ENCODE data around the gene APOBEC4. TPM values are rescaled to one million over a fixed set of nuclear protein-coding genes. Genes with fewer than 3 reads are reported as not detected.
"Not testable (repeated sequence)": the region's sequence is repeated elsewhere in the genome, so short reads cannot be mapped to it uniquely, and the experiment has no call there.

The APOBEC4 gene
- polyA plus RNA-seq, 4 donors = 0.01 to 0.22 (median 0.13) TPM; not detected in 1

DNA sequence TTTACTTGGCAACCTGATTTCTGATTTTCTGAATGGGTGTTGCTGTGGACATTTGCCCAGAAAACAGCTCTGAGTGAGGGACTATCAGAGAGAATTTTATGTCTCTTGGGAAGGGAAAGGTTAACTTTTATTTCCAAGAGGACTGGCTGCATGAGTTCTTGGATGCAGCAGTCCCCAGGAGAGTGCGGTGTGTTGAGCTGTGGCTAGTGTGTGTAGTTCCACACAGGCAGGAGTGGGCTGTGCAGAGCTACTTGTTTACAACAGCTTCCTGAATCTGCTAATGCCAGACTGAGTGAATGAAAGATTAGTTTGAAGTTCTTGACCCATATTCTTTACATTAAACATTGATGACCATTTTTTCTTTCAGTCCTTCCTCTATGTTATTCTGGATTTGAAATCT lies 41.0 kb upstream of the APOBEC4 start:
- 57 to 94% (median 84%) methylated on average over 1 of the region's 1 CpG for WGBS, 3 donors
- FAIRE-seq (no peak), DNase-seq (no peak)
- Histone ChIP-seq H3K4me1 (ENCODE audit: control insufficient read depth in 3 of 3, insufficient read depth in 2 of 3, low read depth in 1 of 3, low read length in 2 of 3) (peaks cover 0 to 4% (median 0%) of the 10 kb centered on the region in 3 donors), H3K27ac (ENCODE audit: low read depth in 1 of 3, low read length in 2 of 3) (no peak overlapping the region), H3K27me3 (ENCODE audit: control insufficient read depth in 3 of 3, insufficient read depth in 3 of 3, low read length in 3 of 3) (no peaks in the 10 kb centered on the region), H3K9me3 (ENCODE audit: control insufficient read depth in 2 of 2, insufficient read depth in 1 of 2, low read depth in 1 of 2, low read length in 1 of 2) (no peaks in the 10 kb centered on the region), H3K4me3 (ENCODE audit: low read depth in 1 of 3, low read length in 3 of 3) (no peak overlapping the region), H3K36me3 (ENCODE audit: control insufficient read depth in 3 of 3, insufficient read depth in 2 of 3, low read depth in 1 of 3, low read length in 3 of 3) (peaks cover 0 to 2% (median 0%) of the 10 kb centered on the region in 3 donors)

- H3K36me3 ChIP-seq (ENCODE audit: control insufficient read depth in 3 of 3, insufficient read depth in 2 of 3, low read depth in 1 of 3, low read length in 3 of 3) = peaks cover 0 to 2% (median 0%) of the 10 kb centered on the region in 3 donors
- no peak overlapping the region for H3K4me3 ChIP-seq (ENCODE audit: low read depth in 1 of 3, low read length in 3 of 3)
- H3K4me1 ChIP-seq (ENCODE audit: control insufficient read depth in 3 of 3, insufficient read depth in 2 of 3, low read depth in 1 of 3, low read length in 2 of 3) = peaks cover 0 to 4% (median 0%) of the 10 kb centered on the region in 3 donors
- no peaks in the 10 kb centered on the region for H3K27me3 ChIP-seq (ENCODE audit: control insufficient read depth in 3 of 3, insufficient read depth in 3 of 3, low read length in 3 of 3)
- FAIRE-seq (no peak), DNase-seq (no peak)
- no peaks in the 10 kb centered on the region for H3K9me3 ChIP-seq (ENCODE audit: control insufficient read depth in 2 of 2, insufficient read depth in 1 of 2, low read depth in 1 of 2, low read length in 1 of 2)
- H3K27ac ChIP-seq (ENCODE audit: low read depth in 1 of 3, low read length in 2 of 3) = no peak overlapping the region
Observed at GRCh38 chr1:183693521-183693920, 40.4 kb upstream of the APOBEC4 start.

DNA sequence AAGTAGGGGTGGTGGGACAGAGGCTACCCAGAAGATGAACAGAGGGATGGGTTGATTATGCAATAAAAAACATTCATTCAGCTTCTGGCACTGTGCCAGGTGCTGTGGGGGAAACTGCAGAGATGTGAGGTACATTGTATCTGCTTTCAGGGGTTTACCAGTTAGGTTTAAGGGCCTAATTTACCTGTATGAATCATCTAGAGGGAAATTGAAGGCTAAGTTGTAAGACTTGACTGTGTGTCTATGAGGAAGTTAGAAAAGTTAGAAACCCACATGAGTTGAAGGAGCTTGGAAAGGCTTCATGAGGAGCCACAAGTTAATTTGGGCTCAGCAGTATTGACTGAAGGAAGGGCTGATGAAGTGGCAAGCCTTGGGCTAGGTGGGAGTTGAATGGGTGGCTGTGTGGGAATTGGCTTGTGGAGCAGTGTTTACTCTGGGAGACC lies 36.7 kb upstream of the APOBEC4 start:
- no peak for FAIRE-seq
- DNase-seq = no peak
- no peak overlapping the region for H3K27ac ChIP-seq (ENCODE audit: low read depth in 1 of 3, low read length in 2 of 3)
- H3K4me1 ChIP-seq (ENCODE audit: control insufficient read depth in 3 of 3, insufficient read depth in 2 of 3, low read depth in 1 of 3, low read length in 2 of 3) = peaks cover 0 to 2% (median 0%) of the 10 kb centered on the region in 3 donors
- no peak overlapping the region for H3K4me3 ChIP-seq (ENCODE audit: low read depth in 1 of 3, low read length in 3 of 3)
- H3K36me3 ChIP-seq (ENCODE audit: control insufficient read depth in 3 of 3, insufficient read depth in 2 of 3, low read depth in 1 of 3, low read length in 3 of 3) = no peaks in the 10 kb centered on the region
- no peaks in the 10 kb centered on the region for H3K27me3 ChIP-seq (ENCODE audit: control insufficient read depth in 3 of 3, insufficient read depth in 3 of 3, low read length in 3 of 3)
- H3K9me3 ChIP-seq (ENCODE audit: control insufficient read depth in 2 of 2, insufficient read depth in 1 of 2, low read depth in 1 of 2, low read length in 1 of 2) = no peaks in the 10 kb centered on the region

- Histone ChIP-seq H3K27ac (ENCODE audit: low read depth in 1 of 3, low read length in 2 of 3) (no peak overlapping the region), H3K27me3 (ENCODE audit: control insufficient read depth in 3 of 3, insufficient read depth in 3 of 3, low read length in 3 of 3) (no peaks in the 10 kb centered on the region), H3K4me1 (ENCODE audit: control insufficient read depth in 3 of 3, insufficient read depth in 2 of 3, low read depth in 1 of 3, low read length in 2 of 3) (no peaks in the 10 kb centered on the region), H3K36me3 (ENCODE audit: control insufficient read depth in 3 of 3, insufficient read depth in 2 of 3, low read depth in 1 of 3, low read length in 3 of 3) (no peaks in the 10 kb centered on the region), H3K4me3 (ENCODE audit: low read depth in 1 of 3, low read length in 3 of 3) (no peak overlapping the region), H3K9me3 (ENCODE audit: control insufficient read depth in 2 of 2, insufficient read depth in 1 of 2, low read depth in 1 of 2, low read length in 1 of 2) (no peaks in the 10 kb centered on the region)
- FAIRE-seq = no peak
- 81 to 97% (median 93%) methylated on average over 2 of the region's 2 CpGs for WGBS, 3 donors
- no peak for DNase-seq
Observed at GRCh38 chr1:183688341-183689060, 35.4 kb upstream of the APOBEC4 start.

DNA sequence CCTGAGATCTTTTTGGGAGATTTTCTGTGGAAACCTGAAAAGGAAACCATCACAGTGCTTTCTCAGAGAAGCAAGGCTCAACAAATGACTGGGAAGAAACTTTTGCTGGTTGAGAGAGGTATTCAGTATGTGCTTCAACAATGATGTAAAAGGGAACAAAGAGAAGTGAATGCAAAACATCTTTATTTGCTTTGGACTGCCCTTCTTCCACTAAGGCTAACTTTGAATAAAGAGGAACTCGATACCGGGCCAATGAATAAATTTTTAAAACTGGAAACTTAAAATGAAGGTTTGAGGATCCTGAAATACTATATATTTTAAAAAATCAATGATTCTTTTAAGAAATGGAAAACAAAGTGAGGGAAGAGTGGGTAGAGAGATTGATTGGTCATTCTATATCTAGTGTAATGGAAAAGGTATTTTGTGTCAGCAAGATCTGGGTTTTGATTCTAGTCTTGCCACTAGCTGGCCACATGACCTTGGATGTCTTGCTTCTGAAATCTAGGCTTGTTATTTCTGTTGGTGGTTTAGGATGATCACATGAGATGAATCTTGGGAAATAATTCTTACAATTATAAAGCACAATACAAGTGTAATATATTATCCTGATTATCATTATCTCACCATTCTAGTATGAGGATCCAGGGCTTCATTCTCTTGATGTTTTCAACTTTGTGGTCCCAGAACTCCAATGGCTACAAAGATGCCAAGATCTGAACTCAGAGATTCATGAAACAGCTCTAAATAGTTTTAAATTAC lies 34.6 kb upstream of the APOBEC4 start:
- FAIRE-seq (no peak), DNase-seq (no peak)
- Histone ChIP-seq H3K36me3 (ENCODE audit: control insufficient read depth in 3 of 3, insufficient read depth in 2 of 3, low read depth in 1 of 3, low read length in 3 of 3) (no peaks in the 10 kb centered on the region), H3K27me3 (ENCODE audit: control insufficient read depth in 3 of 3, insufficient read depth in 3 of 3, low read length in 3 of 3) (no peaks in the 10 kb centered on the region), H3K27ac (ENCODE audit: low read depth in 1 of 3, low read length in 2 of 3) (no peak overlapping the region), H3K4me1 (ENCODE audit: control insufficient read depth in 3 of 3, insufficient read depth in 2 of 3, low read depth in 1 of 3, low read length in 2 of 3) (no peaks in the 10 kb centered on the region), H3K4me3 (ENCODE audit: low read depth in 1 of 3, low read length in 3 of 3) (no peak overlapping the region), H3K9me3 (ENCODE audit: control insufficient read depth in 2 of 2, insufficient read depth in 1 of 2, low read depth in 1 of 2, low read length in 1 of 2) (no peaks in the 10 kb centered on the region)
- 89 to 93% (median 91%) methylated on average over 2 of the region's 2 CpGs for WGBS, 3 donors

DNA sequence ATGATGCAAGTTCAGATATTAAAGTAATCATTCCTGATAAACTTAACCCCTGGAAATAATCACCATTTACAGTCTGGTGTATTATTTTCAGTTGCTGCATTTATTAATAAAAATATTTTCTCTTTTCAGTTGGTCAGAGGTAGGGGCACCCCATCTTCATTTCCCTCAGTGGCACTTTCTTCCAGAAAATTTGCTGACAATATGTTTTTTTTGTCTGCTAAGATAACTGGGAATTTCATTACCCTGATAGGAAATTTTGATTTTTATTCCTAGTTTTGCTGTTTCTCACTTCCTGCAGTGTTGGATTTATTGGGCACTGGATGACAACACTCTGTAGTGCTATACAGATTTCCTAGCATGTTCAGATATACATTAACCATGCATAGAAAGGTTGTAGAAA lies 33.1 kb upstream of the APOBEC4 start:
- Histone ChIP-seq H3K9me3 (ENCODE audit: control insufficient read depth in 2 of 2, insufficient read depth in 1 of 2, low read depth in 1 of 2, low read length in 1 of 2) (no peaks in the 10 kb centered on the region), H3K36me3 (ENCODE audit: control insufficient read depth in 3 of 3, insufficient read depth in 2 of 3, low read depth in 1 of 3, low read length in 3 of 3) (no peaks in the 10 kb centered on the region), H3K27ac (ENCODE audit: low read depth in 1 of 3, low read length in 2 of 3) (no peak overlapping the region), H3K27me3 (ENCODE audit: control insufficient read depth in 3 of 3, insufficient read depth in 3 of 3, low read length in 3 of 3) (no peaks in the 10 kb centered on the region), H3K4me3 (ENCODE audit: low read depth in 1 of 3, low read length in 3 of 3) (no peak overlapping the region), H3K4me1 (ENCODE audit: control insufficient read depth in 3 of 3, insufficient read depth in 2 of 3, low read depth in 1 of 3, low read length in 2 of 3) (no peaks in the 10 kb centered on the region)
- DNase-seq (no peak), FAIRE-seq (no peak)

GRCh38 chr1:183685112-183685713 lies 32.1 kb upstream of the APOBEC4 start:
- Histone ChIP-seq H3K4me3 (ENCODE audit: low read depth in 1 of 3, low read length in 3 of 3) (no peak overlapping the region), H3K9me3 (ENCODE audit: control insufficient read depth in 2 of 2, insufficient read depth in 1 of 2, low read depth in 1 of 2, low read length in 1 of 2) (no peaks in the 10 kb centered on the region), H3K27me3 (ENCODE audit: control insufficient read depth in 3 of 3, insufficient read depth in 3 of 3, low read length in 3 of 3) (no peaks in the 10 kb centered on the region), H3K36me3 (ENCODE audit: control insufficient read depth in 3 of 3, insufficient read depth in 2 of 3, low read depth in 1 of 3, low read length in 3 of 3) (no peaks in the 10 kb centered on the region), H3K27ac (ENCODE audit: low read depth in 1 of 3, low read length in 2 of 3) (no peak overlapping the region), H3K4me1 (ENCODE audit: control insufficient read depth in 3 of 3, insufficient read depth in 2 of 3, low read depth in 1 of 3, low read length in 2 of 3) (no peaks in the 10 kb centered on the region)
- DNase-seq (peak; percentile 63 to 64), FAIRE-seq (no peak)
- WGBS, 3 donors = 2 to 16% (median 4%) methylated on average over 3 of the region's 3 CpGs

DNA sequence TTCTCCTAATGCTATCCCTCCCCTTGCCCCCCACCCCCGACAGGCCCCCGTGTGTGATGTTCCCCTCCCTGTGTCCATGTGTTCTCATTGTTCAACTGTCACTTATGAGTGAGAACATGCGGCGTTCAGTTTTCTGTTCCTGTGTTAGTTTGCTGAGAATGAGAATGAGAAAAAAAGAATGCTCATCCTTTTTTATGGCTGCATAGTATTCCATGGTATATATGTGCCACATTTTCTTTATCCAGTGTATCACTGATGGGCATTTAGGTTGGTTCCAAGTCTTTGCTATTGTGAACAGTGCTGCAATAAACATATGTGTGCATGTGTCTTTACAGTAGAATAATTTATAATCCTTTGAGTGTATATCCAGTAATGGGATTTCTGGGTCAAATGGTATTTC lies 26.2 kb upstream of the APOBEC4 start:
- H3K4me3 ChIP-seq (ENCODE audit: low read depth in 1 of 3, low read length in 3 of 3); H3K36me3 ChIP-seq (ENCODE audit: control insufficient read depth in 3 of 3, insufficient read depth in 2 of 3, low read depth in 1 of 3, low read length in 3 of 3); H3K27ac ChIP-seq (ENCODE audit: low read depth in 1 of 3, low read length in 2 of 3); H3K9me3 ChIP-seq (ENCODE audit: control insufficient read depth in 2 of 2, insufficient read depth in 1 of 2, low read depth in 1 of 2, low read length in 1 of 2); DNase-seq; H3K27me3 ChIP-seq (ENCODE audit: control insufficient read depth in 3 of 3, insufficient read depth in 3 of 3, low read length in 3 of 3); H3K4me1 ChIP-seq (ENCODE audit: control insufficient read depth in 3 of 3, insufficient read depth in 2 of 3, low read depth in 1 of 3, low read length in 2 of 3); FAIRE-seq: not testable (repeated sequence)
- 97 to 100% (median 97%) methylated on average over 4 of the region's 4 CpGs for WGBS, 3 donors

Data from small intestine (tissue), 7 donors.